A549 (cell line): ENCODE results near the gene SNCB.

Source experiments
- JUNB ChIP-seq: fragments of >200 bp; sonication (Bioruptor Twin); formaldehyde crosslinking; IDR thresholded peaks from 2 replicates; pipeline ENCODE4 v1.6.1; 2016
- TF ChIP-seq, protein P1 (sequence below): fragments of >200 bp; sonication (Bioruptor Twin); formaldehyde crosslinking; IDR thresholded peaks from 3 replicates; pipeline ENCODE4 v1.5.1; 2016
- TF ChIP-seq, protein P2 (sequence below): IDR thresholded peaks from 2 replicates; pipeline ENCODE4 v1.6.1; 2012

DNA sequence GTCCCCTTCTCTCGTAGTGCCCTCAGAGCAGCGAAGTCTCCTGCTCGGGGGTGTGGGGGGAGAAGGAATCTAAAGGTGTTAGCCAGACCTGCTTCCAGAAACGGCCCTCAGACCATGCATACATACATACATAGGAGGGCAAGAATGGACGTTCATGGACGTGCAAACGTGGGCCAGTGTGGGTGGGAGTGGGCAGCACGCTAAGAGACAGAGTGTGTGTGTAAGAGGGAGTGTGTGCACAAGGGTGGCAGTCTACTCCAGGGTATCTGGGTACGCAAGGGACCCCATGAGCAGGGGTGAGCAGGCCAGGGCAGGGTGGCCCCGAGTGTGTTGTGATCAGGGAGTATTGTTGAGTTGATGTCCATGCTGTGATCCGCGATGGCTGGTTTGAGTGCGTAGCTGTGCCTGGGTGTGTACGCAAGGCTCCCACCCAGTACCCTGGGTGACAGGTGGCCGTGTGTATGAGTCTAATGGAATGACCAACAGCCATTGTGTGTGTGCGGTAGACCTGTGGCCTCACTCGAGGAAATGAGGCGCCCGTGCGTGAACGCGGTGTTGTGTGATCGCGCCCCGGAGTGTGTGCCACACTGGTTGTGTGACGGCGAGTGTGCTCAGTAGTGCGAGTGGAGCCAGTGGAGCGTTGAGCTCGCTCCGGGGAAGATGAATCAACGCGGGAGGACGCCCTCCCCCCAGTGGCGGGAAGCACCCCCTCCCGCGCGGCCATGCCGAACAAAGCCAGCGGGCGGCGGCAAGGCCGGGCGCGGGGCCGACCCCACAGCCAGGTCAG, 21.2 kb downstream of the SNCB start:
- TF ChIP-seq, protein P1, sequence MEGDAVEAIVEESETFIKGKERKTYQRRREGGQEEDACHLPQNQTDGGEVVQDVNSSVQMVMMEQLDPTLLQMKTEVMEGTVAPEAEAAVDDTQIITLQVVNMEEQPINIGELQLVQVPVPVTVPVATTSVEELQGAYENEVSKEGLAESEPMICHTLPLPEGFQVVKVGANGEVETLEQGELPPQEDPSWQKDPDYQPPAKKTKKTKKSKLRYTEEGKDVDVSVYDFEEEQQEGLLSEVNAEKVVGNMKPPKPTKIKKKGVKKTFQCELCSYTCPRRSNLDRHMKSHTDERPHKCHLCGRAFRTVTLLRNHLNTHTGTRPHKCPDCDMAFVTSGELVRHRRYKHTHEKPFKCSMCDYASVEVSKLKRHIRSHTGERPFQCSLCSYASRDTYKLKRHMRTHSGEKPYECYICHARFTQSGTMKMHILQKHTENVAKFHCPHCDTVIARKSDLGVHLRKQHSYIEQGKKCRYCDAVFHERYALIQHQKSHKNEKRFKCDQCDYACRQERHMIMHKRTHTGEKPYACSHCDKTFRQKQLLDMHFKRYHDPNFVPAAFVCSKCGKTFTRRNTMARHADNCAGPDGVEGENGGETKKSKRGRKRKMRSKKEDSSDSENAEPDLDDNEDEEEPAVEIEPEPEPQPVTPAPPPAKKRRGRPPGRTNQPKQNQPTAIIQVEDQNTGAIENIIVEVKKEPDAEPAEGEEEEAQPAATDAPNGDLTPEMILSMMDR = no peak
- TF ChIP-seq, protein P2, sequence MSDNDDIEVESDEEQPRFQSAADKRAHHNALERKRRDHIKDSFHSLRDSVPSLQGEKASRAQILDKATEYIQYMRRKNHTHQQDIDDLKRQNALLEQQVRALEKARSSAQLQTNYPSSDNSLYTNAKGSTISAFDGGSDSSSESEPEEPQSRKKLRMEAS = no peak
- TF ChIP-seq JUNB = no peak
